GM23338 (cell line): ENCODE results near the gene RIPK4. TPM values are rescaled to one million over a fixed set of nuclear protein-coding genes. Genes with fewer than 3 reads are reported as not detected.

ENCODE experiments used
- ATAC-seq: fragments of 200-7000 bp; cut with Tn5 transposase; 3 replicates; pipeline ENCODE4 v1.9.1; 2020
- DNase-seq: peaks from one replicate; pipeline ENCODE4 v3.0.0-alpha.2; 2015; ENCODE audit warnings: low spot score
- H2AFZ ChIP-seq: fragments of 200-600 bp; sonication (generic); 2 replicates; pipeline ENCODE4 v1.8.0; 2016; ENCODE audit warnings: antibody characterized with exemption, mild to moderate bottlenecking, moderate library complexity
- H3F3A ChIP-seq: fragments of 200-600 bp; sonication (generic); replicated peaks from 2 replicates; pipeline ENCODE4 v1.8.0; 2017; ENCODE audit warnings: antibody characterized with exemption, mixed run types, low read depth
- H3K27ac ChIP-seq: fragments of 200-600 bp; sonication (generic); 2 replicates; pipeline ENCODE4 v1.6.1; 2016; ENCODE audit warnings: low read depth
- H3K27me3 ChIP-seq: fragments of 200-600 bp; sonication (generic); 2 replicates; pipeline ENCODE4 v1.8.0; 2016; ENCODE audit warnings: mild to moderate bottlenecking, mixed run types, moderate library complexity; ENCODE audit not compliant: insufficient read depth
- H3K36me3 ChIP-seq: fragments of 200-600 bp; sonication (generic); 2 replicates; pipeline ENCODE4 v1.8.0; 2016; ENCODE audit warnings: mild to moderate bottlenecking; ENCODE audit not compliant: insufficient read depth
- H3K4me1 ChIP-seq: fragments of 200-600 bp; sonication (generic); 2 replicates; pipeline ENCODE4 v1.8.0; 2016; ENCODE audit warnings: mild to moderate bottlenecking, moderate library complexity; ENCODE audit not compliant: insufficient read depth
- H3K4me2 ChIP-seq: fragments of 200-600 bp; sonication (generic); 2 replicates; pipeline ENCODE4 v1.7.1; 2017; ENCODE audit warnings: mixed run types
- H3K4me3 ChIP-seq: fragments of 200-600 bp; sonication (generic); 2 replicates; pipeline ENCODE4 v1.6.1; 2016; ENCODE audit warnings: mixed run types
- H3K79me2 ChIP-seq: fragments of 200-600 bp; sonication (generic); replicated peaks from 2 replicates; pipeline ENCODE4 v1.8.0; 2017; ENCODE audit warnings: mild to moderate bottlenecking; ENCODE audit not compliant: insufficient read depth
- H3K9me2 ChIP-seq: fragments of 200-600 bp; sonication (generic); 2 replicates; pipeline ENCODE4 v1.8.0; 2017; ENCODE audit not compliant: insufficient read depth
- H4K20me1 ChIP-seq: fragments of 200-600 bp; sonication (generic); replicated peaks from 2 replicates; pipeline ENCODE4 v1.8.0; 2017; ENCODE audit warnings: mild to moderate bottlenecking; ENCODE audit not compliant: insufficient read depth
- H3K27ac Mint-ChIP-seq: 2 replicates; pipeline ENCODE4 v1.8.0; 2020; ENCODE audit warnings: inconsistent platforms, mild to moderate bottlenecking, moderate library complexity, mixed read lengths
- H3K27me3 Mint-ChIP-seq: 3 replicates; pipeline ENCODE4 v1.8.0; 2022; ENCODE audit warnings: low read depth, mild to moderate bottlenecking, moderate library complexity, mixed read lengths, inconsistent platforms; ENCODE audit not compliant: insufficient read depth, poor library complexity
- H3K36me3 Mint-ChIP-seq: 3 replicates; pipeline ENCODE4 v1.8.0; 2021; ENCODE audit warnings: low read depth, mild to moderate bottlenecking, inconsistent platforms, moderate library complexity, mixed read lengths
- H3K4me1 Mint-ChIP-seq: 3 replicates; pipeline ENCODE4 v1.8.0; 2020; ENCODE audit warnings: mild to moderate bottlenecking, inconsistent platforms, mixed read lengths
- H3K4me3 Mint-ChIP-seq: 3 replicates; pipeline ENCODE4 v1.8.0; 2021; ENCODE audit warnings: moderate library complexity, mild to moderate bottlenecking, inconsistent platforms, mixed read lengths
- H3K9me3 Mint-ChIP-seq: 3 replicates; pipeline ENCODE4 v1.8.0; 2020; ENCODE audit warnings: moderate library complexity, mild to moderate bottlenecking, inconsistent platforms, mixed read lengths
- ETS1 ChIP-seq: IDR thresholded peaks from 2 replicates; pipeline ENCODE4 v1.6.1; 2016; ENCODE audit warnings: antibody characterized with exemption
- REST ChIP-seq: IDR thresholded peaks from one replicate; pipeline ENCODE4 v1.6.1; 2018; ENCODE audit warnings: antibody characterized with exemption; ENCODE audit not compliant: unreplicated experiment
- ZNF331 ChIP-seq: fragments of 250-450 bp; sonication (Bioruptor Pico); IDR thresholded peaks from 2 replicates; pipeline ENCODE4 v1.5.0; 2020; ENCODE audit warnings: low read depth, mild to moderate bottlenecking, moderate library complexity
- ZNF462 ChIP-seq: fragments of 250-450 bp; sonication (Bioruptor Pico); IDR thresholded peaks from 2 replicates; pipeline ENCODE4 v1.5.0; 2020; ENCODE audit warnings: mild to moderate bottlenecking, moderate library complexity
- polyA plus RNA-seq: library from polyadenylated mRNA; unstranded; fragments of >200 nt; fragmentation: Nextera tagmentation; extraction: Ambion mirVana; gene quantifications from 2 replicates; pipeline ENCODE4 v1.2.1, GENCODE V29; 2016
- total RNA-seq: library from RNA; depleted of rRNA; stranded (reverse); fragments of >200 nt; shearing (Covaris generic); gene quantifications from 2 replicates; pipeline ENCODE4 v1.2.3, GENCODE V29; 2014

The RIPK4 gene
- total and polyA plus RNA-seq, 2 experiments from 2014 or later = 2.5 to 9.9 TPM

GRCh38 chr21:41737651-41738324 is 29.1 kb downstream of the RIPK4 start (continued):
- no peak for TF ChIP-seq REST

- Mint-ChIP-seq H3K9me3 (peaks cover 33% of the 10 kb centered on the region), H3K27ac (no peak overlapping the region), H3K36me3 (peaks cover 49% of the 10 kb centered on the region), H3K27me3 (no peaks in the 10 kb centered on the region), H3K4me1 (no peaks in the 10 kb centered on the region; the same call in 2 of the 3 replicates), H3K4me3 (no peak overlapping the region)
- TF ChIP-seq ETS1 (no peak), ZNF331 (CRISPR knock-in tag) (no peak), ZNF462 (CRISPR knock-in tag) (no peak)
- ATAC-seq (no peak), DNase-seq (no peak)
- Histone ChIP-seq H3K4me1 (no peaks in the 10 kb centered on the region), H3F3A (no peaks in the 10 kb centered on the region), H3K36me3 (no peaks in the 10 kb centered on the region; the same call in 1 of the 2 replicates), H3K27ac (no peak overlapping the region), H4K20me1 (no peaks in the 10 kb centered on the region), H3K4me2 (no peak overlapping the region), H3K4me3 (no peak overlapping the region), H2AFZ (no peak overlapping the region), H3K79me2 (no peaks in the 10 kb centered on the region), H3K27me3 (no peaks in the 10 kb centered on the region), H3K9me2 (no peaks in the 10 kb centered on the region)
These were observed 30.4 kb downstream of the RIPK4 start for GRCh38 chr21:41736423-41736822.
